ENCODE results near the gene CORO2B.

CORO2B gene

DNA sequence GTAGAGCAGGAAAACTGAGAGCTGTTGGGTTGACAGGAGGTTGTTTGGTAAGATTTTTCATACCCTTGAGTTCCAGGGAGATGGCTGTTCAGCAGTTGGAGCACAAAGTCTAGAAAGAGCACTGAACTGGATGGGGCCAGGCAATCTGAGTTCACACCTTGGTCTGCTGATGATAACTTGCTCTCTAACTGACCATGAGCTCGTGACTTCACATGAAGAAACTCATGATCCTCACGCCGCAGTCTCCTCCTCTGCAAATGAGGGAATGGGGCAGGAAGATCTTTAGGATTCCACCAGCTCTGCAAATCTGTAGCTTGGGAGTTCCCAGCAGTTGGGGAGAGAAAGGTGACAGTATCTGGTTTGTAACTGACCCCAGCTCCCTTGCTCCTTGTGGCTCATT lies 33.7 kb downstream of the CORO2B start:
- no peak for DNase-seq

DNA sequence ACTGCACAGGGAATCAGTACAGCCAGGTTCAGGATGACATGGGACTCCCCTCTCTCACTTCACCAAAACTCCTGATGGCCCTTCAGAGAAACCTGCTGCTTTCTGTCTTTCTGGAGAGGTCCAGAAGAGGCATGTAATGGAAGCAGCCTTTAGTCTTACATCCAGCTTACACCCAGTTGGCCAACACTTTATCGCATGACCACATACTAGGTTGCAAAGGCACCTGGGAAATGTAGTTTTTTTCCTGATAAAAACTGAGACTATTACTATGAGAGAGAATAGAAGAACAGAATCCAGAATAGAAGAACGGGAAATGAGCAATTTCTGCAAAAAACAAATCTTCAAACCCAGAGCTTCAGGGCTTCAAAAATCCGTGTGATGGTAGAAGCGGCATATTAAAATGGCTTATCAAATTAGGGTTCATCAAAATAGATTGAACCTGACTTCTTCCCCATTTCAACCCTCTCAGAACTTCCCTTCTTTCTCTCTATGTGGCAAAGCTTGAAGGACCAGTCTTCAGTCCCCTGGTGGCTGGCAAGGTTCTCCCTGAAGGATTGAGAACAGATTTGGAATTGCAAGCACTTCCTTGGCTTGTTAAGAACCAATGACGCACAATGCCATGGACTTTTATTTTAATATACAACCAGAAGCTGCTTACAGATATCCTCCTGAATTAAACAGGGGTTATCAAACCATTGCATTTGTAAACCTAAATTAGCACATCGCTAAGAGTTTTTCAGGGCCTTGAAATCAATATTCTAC lies 34.4 kb downstream of the CORO2B start:
- DNase-seq = no peak

DNA sequence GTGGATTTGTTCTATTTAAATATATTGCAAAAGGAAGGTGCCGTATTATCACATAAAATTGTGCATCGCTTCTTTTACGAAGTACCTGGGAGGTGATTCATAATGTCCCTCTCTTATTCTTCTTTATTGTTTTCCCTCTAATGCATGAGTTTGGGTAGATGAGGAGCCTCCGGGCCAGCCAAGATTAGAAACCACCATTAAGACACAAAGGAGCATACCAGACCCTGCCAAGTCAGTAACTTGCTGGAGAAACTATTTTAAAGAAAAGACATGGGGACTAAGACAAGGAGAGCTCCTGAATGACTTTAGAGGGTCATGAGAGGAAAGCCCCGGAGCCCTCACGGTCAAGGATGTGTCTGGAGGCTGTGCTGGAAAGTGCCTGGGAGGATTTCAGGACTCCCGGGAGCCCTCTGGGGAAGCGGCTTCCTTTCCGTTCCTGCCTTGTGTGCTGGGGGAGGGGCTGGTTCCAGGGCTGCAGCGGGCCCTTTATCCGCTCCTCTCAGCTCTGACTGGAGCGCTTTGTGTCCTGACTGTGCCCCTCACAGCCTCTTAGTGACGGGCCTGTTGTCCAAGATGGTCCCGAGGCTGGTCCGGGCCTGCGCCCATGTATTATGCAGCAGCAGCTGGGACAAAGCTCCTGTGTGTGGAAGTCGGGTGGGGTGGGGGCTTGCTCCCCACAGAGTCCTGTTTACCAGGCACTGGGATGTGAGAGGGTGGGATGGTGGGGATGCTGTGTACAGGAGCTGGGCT lies 35.7 kb downstream of the CORO2B start:
- DNase-seq = no peak

DNA sequence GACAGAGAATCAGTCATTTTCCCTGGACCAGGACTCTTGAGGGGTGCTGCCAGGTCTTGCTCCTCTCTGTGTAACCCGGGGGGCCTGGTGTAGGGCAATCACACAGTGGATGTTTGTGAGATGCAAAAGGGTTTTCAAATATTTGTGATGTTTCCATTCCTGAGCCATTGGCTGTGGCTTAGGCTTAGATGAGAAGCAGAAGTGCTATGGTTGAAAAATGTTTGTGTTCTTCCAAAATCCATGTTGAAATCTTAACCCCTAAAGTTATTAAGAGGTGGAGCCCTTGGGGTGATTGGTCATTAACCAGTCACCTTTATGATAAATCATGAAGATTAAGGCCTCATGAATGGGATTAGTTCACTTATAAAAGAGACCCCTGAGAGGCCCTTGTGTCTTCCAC lies 36.5 kb downstream of the CORO2B start:
- DNase-seq = no peak

DNA sequence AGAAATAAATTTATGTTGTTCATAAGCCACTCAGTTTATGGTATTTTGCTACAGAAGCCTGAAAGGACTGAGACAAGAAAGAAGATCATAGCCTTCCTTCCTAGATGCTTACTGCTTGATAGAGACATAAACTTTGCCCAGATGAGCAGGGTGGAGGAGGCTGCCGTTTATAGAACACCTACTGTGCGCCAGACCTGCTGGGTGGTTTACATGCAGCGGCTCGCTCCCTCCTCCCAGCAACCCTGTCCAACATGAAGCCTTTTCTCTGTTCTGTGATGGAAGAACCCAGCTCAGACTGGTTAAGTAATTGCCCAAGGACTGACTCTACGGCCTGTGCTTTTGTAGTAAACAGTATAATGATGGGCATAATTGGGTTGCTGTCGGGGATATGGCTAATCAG lies 37.0 kb downstream of the CORO2B start:
- DNase-seq = no peak

DNA sequence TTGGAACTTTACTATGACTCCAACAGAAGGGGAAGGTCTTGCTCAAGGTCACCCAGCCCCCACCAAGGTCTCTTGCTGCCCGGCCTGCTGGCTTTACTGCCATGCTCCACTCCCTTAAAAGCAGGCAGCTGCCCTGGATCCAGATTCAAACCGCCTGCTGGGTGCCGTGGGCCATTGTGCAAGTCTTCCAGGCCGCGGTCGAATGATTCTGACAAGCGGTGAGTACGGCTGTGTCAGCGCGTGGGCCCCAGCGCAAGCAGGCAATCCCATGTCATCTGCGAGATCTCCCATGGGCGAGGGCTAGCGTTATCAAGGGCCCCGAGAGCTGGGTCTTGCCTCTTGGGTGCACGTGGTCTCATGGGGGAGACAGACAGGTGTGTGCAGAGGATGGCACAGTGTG lies 37.6 kb downstream of the CORO2B start:
- no peak for DNase-seq

DNA sequence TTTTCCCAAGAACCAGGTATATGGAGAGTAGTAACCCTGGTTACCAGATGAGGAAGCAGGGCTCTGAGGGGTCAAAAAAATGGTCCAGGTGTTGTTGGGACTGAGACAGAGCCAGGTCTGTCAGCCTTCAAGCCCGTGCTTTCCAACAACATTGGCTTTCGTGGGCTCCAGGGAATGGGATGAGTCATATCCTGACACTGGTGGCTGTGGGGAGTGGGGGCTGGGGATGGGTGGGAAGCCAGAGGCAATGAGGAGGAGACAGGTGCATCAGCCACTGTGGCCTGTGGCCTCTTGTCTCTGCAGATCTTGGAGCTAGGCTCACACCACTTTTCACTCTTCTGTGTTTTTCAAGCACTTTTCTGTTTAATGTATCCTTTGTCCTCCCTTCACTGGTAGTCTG lies 38.2 kb downstream of the CORO2B start:
- DNase-seq = no peak

DNA sequence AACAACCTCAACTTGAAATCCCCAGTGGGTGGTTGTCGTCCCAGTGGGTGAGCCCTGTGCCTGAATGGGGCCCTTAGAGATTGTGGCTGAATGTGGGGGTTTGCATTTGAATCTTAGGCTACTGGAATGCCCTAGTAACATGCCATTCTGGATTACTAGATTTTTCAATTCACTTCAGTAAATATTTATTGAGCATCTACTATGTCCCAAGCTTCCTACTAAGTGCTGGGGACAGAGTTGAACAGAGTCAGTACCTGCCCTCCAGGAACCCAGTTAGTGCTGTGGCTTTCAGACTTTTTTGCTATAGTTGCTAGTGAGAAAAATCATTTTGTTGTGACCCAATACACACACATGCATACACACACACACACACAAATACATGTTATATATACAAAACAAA lies 39.0 kb downstream of the CORO2B start:
- DNase-seq = no peak

DNA sequence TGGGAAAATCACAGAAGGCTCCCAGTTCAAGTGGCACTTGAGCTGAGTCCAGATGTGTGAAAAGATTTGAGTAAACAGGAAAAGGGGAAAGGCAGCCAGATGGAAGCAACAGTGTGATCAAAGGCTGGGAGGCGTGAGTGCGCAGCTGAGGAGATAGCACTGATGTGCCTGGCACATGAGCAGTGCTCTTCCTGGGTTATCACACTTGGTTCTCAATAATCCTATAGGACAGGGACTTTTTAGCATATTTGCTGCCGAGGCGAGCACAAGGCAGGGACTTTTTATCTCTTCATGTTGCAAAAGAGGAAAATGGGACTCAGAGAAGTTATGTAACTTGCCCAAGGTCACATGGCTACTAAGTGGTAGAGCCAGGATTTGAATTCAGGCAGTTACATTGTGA lies 39.6 kb downstream of the CORO2B start:
- DNase-seq = no peak

DNA sequence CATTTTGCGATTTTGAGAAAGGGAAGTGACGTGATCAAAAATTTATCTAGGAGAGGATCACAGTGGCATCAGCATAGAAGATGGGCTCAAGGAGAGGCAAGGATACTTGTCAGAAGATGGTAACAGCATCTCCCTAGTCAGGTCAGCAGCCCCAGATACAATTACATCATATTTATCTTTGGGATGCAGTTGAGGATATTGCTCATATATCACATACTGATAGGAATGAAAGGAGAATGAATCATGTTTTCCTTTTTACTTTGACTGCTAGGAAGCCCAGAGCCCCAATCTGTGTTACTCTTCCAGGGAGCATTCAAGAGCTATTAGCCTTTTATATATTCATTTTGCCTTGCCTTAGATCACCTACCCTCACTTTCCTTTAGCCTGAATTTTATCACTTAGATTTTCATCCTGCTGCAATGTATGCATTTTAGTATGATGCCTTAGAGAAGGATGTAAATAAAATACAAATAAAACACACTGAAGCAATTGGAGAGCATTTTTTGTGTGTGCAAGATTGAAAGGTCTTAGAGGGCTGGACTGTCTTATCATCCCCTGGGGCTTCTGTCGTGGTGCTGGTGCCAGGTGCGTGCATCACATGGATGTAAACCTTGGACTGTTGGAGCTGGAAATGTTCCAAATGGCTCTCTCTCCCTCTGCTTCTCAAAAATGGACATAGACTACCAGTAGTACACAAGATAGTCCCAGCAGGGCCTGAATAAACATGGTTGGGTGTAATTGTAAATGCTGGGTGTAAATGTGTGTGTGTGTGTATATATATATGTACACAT lies 40.3 kb downstream of the CORO2B start:
- DNase-seq = no peak

DNA sequence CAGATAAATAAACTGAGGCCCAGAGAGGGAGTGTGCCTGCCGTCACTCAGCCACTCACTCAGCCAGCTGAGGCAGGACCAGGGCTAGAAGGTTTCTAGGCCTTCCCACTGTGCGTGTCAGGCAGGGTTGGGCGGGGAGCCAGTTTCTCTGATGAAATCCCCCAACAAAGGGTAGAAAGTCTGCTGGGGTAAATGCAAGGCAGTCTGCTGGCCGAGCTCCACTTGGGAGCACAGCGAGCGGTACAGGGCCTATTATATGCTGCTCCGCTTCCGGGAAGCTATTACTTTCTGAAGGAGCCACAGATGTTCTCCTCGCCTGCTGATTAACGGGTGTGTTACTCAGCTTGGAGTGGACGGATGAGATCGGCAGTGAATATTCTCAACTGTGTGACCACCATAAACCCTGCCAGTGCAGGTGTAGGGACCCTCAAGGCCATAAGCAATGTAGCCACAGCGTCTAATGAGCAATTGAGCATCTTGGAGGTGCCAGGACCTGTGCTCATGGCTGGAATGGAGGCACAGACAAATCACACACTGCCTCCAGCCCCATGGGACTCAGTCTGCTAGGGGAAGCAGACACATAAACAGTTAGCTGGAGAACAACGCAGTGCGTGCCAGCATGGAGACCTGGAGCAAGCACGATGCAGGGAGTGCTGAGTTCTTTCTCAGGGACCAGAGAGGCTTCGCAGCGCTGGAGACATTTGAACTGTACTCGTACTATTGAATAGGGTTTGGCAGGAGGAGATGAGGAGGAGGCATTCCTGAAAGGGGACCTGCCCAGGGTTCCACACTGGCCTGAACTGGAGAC lies 42.1 kb downstream of the CORO2B start:
- DNase-seq = no peak

DNA sequence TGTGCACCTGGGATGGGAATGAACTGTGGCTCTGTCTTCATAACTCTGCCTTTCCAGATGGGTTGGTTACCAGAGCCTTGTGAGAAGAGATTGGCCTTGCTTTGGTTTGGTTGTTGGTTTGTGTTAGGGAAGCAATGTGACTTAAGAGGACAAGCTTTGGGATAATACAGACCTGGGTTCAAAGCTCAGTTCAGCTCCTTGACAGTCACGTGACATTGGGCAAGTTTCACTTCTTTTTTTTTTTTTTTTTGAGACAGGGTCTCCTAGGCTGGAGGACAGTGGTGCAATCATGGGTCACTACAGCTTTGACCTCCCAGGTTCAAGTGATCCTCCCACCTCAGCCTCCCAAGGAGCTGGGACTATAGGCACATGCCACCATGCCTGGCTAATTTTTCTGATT lies 42.7 kb downstream of the CORO2B start:
- DNase-seq = no peak

DNA sequence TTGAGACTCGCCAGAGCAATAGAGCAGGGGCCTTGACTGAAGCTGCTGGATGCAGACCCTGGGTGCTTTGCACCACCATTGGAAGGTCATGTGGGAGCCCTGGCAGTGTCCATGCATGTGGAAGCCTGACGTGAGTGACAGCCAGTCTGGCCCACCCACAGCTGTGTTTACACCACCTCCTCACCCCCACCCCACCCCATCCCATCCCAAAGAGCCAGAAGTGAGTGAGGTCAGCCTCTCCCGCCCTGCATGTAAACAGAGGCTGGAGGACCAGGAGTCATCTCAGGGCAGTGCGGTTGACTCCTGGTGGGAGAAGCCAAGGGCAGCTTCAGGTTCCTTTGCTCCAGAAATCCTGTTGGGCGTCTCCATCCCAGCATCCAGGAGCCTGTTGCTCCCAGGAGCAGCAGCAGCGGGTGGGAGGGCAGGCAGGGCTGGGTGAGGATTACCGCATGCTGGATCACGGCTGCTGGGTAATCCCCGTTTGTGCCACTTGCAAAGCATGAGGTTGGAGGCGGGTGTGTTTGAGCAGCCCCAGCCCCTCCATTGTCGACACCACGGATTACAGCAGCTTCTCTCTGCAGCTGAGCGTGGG lies 44.6 kb downstream of the CORO2B start:
- DNase-seq = no peak

DNA sequence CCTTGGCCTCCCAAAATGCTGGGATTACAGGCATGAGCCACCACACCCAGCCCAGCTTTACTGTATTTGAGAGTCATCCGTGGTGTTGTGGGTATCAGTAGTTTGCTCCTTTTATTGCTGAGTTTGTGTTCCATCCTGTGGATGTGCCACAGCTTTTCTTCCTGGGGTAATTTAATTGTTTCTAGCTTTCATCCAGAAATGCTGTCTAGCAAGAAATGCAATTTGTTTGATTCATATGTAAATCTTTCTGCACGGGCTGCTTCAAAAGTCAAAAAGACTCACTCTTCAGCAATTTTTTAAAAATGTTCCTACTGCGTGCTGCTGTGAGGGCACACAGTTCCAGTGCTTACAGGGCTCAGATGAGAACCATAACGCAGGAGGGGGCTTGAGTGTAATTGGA lies 47.1 kb downstream of the CORO2B start:
- DNase-seq = no peak

DNA sequence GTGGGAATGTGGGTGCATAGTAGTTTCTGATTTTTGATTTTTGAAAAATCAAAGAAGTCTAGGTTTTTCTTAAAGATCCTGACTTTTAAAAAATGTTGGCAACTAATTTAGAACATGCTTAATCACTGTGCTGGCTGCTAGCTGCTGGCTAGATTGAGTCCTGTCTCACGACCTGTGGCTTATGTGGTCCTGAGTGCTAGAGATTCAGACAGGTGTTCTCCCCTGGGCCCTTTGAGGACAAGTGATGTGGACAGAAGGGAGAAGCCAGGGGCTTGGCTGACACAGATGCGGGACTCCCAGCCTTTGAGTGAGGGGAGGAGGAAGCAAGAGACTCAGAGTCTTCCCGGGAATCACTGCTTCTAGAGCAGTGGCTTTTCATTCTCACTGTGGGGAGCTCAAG lies 47.5 kb downstream of the CORO2B start:
- DNase-seq = no peak

DNA sequence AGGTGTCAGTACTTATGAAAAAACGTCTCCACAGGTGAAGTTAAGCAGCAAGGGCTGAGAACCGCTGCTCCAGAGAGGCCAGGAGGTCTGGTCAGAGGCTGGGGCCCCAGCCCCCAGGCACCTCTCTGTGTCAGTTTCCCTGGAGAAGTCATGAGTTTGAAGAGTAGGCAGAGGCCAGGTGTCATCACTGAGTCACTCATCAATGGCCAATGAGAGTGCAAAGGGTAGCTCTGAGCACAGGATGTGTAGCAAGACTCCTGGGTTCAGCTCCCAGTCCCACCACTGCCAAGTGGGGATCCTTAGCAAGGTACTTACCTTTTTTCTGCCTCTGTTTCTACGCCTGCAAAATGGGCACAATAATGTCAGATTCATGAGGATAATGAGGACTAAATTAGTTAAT lies 47.9 kb downstream of the CORO2B start:
- DNase-seq = no peak

DNA sequence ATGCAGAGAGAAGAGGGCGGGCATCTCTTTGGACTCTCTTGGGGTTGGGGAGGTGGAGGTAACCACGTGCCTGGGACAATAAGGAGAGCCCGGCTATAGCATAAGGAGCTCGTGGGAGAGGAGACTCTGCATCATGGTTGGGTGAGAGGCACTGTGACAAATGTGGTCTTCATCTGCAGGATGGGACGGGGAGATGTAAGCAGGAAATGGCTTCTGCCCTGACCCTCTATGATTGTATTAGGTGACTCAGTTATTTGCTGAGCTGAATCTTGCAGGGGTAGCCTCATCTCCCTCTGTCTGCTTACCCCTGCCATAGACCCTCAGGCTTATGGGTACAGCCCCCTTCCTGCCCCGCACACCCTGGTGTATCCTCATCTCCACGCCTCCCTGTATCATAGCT lies 48.7 kb downstream of the CORO2B start:
- no peak for DNase-seq

DNA sequence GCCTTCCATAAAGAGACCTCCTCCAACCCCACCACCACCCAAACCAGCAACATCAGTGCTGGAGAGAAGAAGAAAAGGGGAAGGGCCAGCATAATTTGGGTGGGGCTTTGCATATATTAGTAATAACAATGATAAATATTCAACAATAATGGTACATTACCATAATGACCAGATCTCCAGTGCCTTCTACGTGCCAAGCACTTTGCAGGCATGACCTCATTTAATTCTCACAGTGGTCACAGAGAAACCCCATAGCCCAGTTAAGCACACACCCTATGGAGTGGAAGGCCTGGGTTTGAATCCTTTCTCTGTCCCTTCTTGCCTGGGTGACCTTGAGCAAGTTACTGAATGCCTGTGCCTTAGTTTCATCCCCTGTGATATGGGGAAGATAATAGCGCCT lies 49.2 kb downstream of the CORO2B start:
- DNase-seq = no peak

DNA sequence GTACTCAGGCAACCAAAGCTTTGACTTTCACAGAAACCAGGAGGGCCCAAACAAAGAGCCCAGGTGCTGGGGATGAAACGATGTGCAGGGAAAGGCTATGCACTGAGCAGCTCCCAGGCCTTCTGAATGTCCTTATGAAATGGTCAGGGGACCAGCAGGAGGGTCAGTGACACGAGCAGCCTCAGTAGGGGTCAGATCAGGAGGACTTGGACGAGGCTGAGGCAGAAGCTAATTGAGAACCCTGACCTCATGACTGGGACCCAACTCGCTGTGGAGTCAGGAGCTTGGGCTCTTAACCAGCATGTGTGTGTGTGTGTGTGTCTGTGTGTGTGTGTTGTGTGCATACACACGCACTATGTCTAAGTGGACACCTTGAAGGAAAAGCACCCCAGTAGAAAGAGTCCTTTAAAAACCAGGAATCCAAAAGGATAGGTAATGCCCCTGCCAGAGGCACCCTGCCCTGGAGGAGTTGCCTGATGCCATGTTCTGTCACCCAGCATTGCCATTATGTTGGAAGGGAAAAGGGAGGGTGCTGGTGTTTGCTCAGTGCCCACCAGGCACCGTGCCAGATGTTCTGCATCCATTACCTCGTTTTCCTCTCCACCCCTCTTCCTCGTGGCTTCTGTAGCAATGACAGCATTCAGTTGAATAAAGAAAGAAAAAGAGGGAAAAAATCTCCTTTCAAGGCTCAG lies 50.9 kb downstream of the CORO2B start:
- DNase-seq = no peak

DNA sequence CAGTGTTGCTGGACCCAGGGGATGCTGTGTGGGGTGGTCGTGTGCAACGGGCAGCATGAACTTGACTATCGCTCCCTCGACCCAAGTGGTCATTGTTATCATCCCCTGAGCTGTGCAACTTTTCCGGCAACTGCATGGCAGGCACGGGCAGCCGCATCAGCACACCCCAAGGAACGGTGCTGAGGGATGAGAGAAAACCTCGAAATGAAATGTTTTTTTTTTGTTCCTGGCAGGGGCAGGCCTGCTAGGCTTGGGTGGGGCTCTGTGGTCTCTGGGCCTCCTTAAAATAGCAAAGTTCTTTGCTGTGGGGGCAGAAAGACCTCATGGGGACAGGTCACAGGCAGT lies 51.4 kb downstream of the CORO2B start:
- no peak for DNase-seq

DNA sequence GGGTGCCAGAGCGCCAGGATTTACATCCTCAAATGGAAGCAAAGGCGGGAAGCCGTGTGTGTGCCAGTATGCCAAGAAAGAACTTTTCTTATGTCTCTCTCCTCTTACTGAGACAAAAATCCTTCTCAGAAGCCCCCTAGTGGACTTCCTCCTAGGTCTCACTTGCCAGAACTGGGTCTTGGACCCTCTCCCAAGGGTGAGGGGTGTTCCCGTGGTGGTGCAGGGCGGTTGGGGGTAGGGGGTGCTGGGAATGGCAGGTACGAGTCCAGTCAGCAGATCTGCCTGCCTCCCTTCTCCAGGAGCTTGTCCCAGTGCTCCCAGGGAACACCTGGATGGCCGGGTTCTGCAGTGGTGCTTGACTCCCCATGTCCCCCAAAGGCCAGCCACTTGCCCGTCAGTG lies 52.0 kb downstream of the CORO2B start:
- no peak for DNase-seq

DNA sequence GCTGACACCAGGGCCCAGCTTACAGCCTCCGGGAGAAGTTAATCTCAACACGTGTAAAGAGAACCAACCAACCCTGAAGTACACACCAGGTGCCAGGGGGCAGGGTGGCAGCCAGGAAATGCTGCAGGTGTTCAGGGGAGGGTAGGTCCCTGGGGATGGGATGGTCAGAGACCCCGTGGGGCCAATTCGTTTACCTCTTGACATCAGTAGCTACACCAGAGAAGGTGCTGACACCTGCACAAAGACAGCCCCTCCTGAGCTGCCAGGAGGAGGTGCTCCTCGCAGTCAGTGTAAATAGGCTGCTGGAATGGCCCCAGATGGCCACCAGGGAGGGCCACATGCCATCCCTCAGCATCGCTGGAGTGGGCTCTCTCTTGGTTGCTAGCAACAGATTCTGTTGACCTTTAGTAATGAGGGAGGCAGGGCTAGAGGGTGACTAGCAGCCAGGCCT lies 52.8 kb downstream of the CORO2B start:
- no peak for DNase-seq

All from CD4-positive, alpha-beta T cell treated with Interleukin-6 for 4 hours (primary cell).